ENCODE data around the gene ADAM12.

ADAM12 gene

DNA sequence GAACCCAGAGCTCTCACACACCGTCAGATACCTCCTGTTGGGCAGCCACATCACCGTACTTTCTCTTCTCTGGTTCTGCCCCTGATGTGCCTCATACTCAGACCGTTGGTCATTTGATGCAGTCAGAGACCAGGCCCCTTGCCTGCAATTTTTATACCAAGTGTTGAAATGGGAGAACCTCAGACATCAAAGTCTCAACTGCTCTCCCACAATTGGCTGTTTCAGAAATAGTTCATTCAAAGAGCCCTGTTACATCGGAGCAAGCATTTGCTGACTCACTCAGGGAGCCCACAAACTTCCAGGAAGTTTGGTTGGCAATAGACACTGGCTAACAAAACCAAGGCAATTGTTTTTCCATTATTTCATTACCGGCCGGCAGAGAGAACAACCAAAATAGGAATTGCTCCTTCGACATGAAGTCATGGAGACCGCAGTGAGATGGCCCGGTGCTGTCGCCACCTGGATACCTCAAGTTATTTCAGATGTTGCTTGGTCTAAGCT, 33.5 kb upstream of the ADAM12 start (continued):
- TF ChIP-seq, protein P1, sequence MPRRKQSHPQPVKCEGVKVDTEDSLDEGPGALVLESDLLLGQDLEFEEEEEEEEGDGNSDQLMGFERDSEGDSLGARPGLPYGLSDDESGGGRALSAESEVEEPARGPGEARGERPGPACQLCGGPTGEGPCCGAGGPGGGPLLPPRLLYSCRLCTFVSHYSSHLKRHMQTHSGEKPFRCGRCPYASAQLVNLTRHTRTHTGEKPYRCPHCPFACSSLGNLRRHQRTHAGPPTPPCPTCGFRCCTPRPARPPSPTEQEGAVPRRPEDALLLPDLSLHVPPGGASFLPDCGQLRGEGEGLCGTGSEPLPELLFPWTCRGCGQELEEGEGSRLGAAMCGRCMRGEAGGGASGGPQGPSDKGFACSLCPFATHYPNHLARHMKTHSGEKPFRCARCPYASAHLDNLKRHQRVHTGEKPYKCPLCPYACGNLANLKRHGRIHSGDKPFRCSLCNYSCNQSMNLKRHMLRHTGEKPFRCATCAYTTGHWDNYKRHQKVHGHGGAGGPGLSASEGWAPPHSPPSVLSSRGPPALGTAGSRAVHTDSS (tag by site-specific recombination; IDR thresholded peaks at IDR 0.05) = no peak
- TF ChIP-seq ZBTB7A (tag by site-specific recombination; IDR thresholded peaks at IDR 0.05; ENCODE audit: low read depth) = no peak

DNA sequence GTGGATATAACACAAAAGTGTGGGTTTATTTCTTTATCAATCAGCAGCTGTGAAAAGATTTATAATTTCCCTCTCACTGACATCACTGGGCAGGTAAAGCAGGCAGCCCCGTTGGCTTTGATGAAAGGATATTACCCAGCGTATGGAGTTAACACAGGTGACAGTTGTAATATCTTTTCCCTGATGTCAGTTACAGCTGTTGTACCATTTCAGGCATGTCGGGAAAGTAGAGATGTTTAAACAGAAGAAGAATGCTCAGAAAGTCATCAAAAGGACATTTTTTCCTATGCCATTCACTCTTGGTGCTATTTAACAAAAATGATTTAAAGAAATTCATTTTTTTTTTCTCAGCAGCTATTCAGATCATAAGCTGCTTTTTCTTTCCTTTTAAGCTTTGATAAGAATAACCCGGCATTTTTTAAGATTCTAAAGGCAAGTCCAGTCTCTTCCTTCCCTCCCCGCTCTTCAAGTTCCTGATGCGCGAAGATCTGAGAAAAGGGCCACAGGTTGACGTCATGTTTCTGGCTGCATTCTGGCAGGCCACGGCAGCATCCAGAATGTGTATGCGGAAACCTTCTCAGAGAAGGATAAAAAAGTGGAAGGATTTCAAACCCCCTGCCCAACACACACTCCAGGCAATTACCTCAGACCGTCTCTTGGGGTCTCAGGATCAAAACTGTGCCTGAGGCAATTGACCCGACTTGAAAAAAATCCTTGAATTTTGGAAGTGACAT, 32.5 kb upstream of the ADAM12 start:
- ChIA-PET CTCF (no interaction called here), POLR2A (no interaction called here)
- H3K27ac ChIP-seq (ENCODE audit: extremely low read depth, low read depth, low read length) = no peak overlapping the region
- no peaks in the 10 kb centered on the region for H3K36me3 ChIP-seq (ENCODE audit: control insufficient read depth in 2 of 2, insufficient read depth in 1 of 2, low read length in 2 of 2)
- no peaks in the 10 kb centered on the region for H3K4me1 ChIP-seq (ENCODE audit: control insufficient read depth, insufficient read depth, low read length)
- H3K9me3 ChIP-seq (ENCODE audit: control insufficient read depth, insufficient read depth, low read depth, low read length) = no peaks in the 10 kb centered on the region
- TF ChIP-seq ZNF664 (tag by site-specific recombination; IDR thresholded peaks at IDR 0.05) (no peak), MYNN (tag by site-specific recombination; IDR thresholded peaks at IDR 0.05; ENCODE audit: borderline replicate concordance) (no peak), ZBTB8A (tag by site-specific recombination; IDR thresholded peaks at IDR 0.05) (no peak), ZNF600 (tag by site-specific recombination; IDR thresholded peaks at IDR 0.05) (no peak), TRIM28 (IDR thresholded peaks at IDR 0.05; ENCODE audit: borderline replicate concordance, low read length) (no peak), ZNF830 (tag by site-specific recombination; IDR thresholded peaks at IDR 0.05; ENCODE audit: low read depth) (no peak), ZNF221 (tag by site-specific recombination; IDR thresholded peaks at IDR 0.05; ENCODE audit: borderline replicate concordance) (no peak), ZNF214 (tag by site-specific recombination; IDR thresholded peaks at IDR 0.05; ENCODE audit: borderline replicate concordance) (no peak), ZNF341 (tag by site-specific recombination; IDR thresholded peaks at IDR 0.05; ENCODE audit: low read depth) (no peak)
- TF ChIP-seq, protein P2, sequence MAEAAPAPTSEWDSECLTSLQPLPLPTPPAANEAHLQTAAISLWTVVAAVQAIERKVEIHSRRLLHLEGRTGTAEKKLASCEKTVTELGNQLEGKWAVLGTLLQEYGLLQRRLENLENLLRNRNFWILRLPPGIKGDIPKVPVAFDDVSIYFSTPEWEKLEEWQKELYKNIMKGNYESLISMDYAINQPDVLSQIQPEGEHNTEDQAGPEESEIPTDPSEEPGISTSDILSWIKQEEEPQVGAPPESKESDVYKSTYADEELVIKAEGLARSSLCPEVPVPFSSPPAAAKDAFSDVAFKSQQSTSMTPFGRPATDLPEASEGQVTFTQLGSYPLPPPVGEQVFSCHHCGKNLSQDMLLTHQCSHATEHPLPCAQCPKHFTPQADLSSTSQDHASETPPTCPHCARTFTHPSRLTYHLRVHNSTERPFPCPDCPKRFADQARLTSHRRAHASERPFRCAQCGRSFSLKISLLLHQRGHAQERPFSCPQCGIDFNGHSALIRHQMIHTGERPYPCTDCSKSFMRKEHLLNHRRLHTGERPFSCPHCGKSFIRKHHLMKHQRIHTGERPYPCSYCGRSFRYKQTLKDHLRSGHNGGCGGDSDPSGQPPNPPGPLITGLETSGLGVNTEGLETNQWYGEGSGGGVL (tag by site-specific recombination; IDR thresholded peaks at IDR 0.05) = no peak
- TF ChIP-seq, protein P3, sequence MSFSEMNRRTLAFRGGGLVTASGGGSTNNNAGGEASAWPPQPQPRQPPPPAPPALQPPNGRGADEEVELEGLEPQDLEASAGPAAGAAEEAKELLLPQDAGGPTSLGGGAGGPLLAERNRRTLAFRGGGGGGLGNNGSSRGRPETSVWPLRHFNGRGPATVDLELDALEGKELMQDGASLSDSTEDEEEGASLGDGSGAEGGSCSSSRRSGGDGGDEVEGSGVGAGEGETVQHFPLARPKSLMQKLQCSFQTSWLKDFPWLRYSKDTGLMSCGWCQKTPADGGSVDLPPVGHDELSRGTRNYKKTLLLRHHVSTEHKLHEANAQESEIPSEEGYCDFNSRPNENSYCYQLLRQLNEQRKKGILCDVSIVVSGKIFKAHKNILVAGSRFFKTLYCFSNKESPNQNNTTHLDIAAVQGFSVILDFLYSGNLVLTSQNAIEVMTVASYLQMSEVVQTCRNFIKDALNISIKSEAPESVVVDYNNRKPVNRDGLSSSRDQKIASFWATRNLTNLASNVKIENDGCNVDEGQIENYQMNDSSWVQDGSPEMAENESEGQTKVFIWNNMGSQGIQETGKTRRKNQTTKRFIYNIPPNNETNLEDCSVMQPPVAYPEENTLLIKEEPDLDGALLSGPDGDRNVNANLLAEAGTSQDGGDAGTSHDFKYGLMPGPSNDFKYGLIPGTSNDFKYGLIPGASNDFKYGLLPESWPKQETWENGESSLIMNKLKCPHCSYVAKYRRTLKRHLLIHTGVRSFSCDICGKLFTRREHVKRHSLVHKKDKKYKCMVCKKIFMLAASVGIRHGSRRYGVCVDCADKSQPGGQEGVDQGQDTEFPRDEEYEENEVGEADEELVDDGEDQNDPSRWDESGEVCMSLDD (tag by site-specific recombination; IDR thresholded peaks at IDR 0.05) = no peak
- TF ChIP-seq, protein P4, sequence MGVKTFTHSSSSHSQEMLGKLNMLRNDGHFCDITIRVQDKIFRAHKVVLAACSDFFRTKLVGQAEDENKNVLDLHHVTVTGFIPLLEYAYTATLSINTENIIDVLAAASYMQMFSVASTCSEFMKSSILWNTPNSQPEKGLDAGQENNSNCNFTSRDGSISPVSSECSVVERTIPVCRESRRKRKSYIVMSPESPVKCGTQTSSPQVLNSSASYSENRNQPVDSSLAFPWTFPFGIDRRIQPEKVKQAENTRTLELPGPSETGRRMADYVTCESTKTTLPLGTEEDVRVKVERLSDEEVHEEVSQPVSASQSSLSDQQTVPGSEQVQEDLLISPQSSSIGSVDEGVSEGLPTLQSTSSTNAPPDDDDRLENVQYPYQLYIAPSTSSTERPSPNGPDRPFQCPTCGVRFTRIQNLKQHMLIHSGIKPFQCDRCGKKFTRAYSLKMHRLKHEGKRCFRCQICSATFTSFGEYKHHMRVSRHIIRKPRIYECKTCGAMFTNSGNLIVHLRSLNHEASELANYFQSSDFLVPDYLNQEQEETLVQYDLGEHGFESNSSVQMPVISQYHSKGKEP (tag by site-specific recombination; IDR thresholded peaks at IDR 0.05) = no peak
- H3K4me3 ChIP-seq (ENCODE audit: low read depth, low read length) = no peak overlapping the region
